B cell (primary cell): ENCODE results near the gene RASGEF1C. TPM values are rescaled to one million over a fixed set of nuclear protein-coding genes. Genes with fewer than 3 reads are reported as not detected.

ENCODE experiments used
- ATAC-seq: fragments of 200-7000 bp; cut with Tn5 transposase; one replicate; pipeline ENCODE4 v1.10.0; 2021; ENCODE audit warnings: low read depth, mild to moderate bottlenecking, moderate number of reproducible peaks, moderate library complexity
- CTCF ChIA-PET: fragments of 350-600 bp; sonication (Branson Sonifier 250); formaldehyde crosslinking; loops from one replicate; lab custom pipeline; 2021; ENCODE audit warnings: antibody characterized with exemption, inconsistent platforms; lab: Charles Lee
- POLR2A ChIA-PET: fragments of 350-600 bp; sonication (Branson Sonifier 250); formaldehyde crosslinking; loops from one replicate; lab custom pipeline; 2021; ENCODE audit warnings: antibody characterized with exemption; lab: Charles Lee
- DNase-seq: peaks from one replicate; pipeline ENCODE4 v3.0.0; 2013
- H2AFZ ChIP-seq: 2 replicates; pipeline ENCODE4 v1.6.1; 2012; ENCODE audit warnings: mild to moderate bottlenecking, low read depth, low read length; ENCODE audit not compliant: insufficient read depth, poor library complexity, severe bottlenecking
- H3K27ac ChIP-seq, 2 donors: 1 replicate in 1 of 2; 2 replicates in 1 of 2; pipeline ENCODE4 v1.5.1; 2012 to 2013; ENCODE audit warnings: low read length in 2 of 2, mild to moderate bottlenecking in 2 of 2, moderate library complexity in 1 of 2
- H3K27me3 ChIP-seq, 4 experiments: fragments of 200-600 bp in 1 of 4; sonication (generic) in 1 of 4; replicated peaks in 1 of 4; 1 replicate in 2 of 4; 2 replicates in 2 of 4; pipeline versions ENCODE4 v1.6.1 to v1.7.0; 2013 to 2016; ENCODE audit warnings: low read length in 3 of 4, mild to moderate bottlenecking in 2 of 4, mixed read lengths in 1 of 4, moderate library complexity in 1 of 4; ENCODE audit not compliant: insufficient read depth in 4 of 4, control insufficient read depth in 3 of 4; ENCODE audit errors: control extremely low read depth in 1 of 4
- H3K36me3 ChIP-seq, 2 experiments: replicated peaks in 1 of 2; 1 replicate in 1 of 2; 2 replicates in 1 of 2; pipeline versions ENCODE4 v1.6.1 to v1.7.1; 2013; ENCODE audit warnings: low read length in 1 of 2; ENCODE audit not compliant: insufficient read depth in 2 of 2, control insufficient read depth in 1 of 2; ENCODE audit errors: control extremely low read depth in 1 of 2, extremely low read depth in 1 of 2
- H3K4me1 ChIP-seq, 2 donors: fragments of 200-600 bp in 1 of 2; sonication (generic) in 1 of 2; 1 replicate in 1 of 2; 2 replicates in 1 of 2; pipeline versions ENCODE4 v1.5.1 to v1.6.1; 2013 to 2017; ENCODE audit warnings: low read length in 2 of 2; ENCODE audit not compliant: control insufficient read depth in 2 of 2, insufficient read depth in 2 of 2
- H3K4me2 ChIP-seq: replicated peaks from 2 replicates; pipeline ENCODE3; 2012; ENCODE audit warnings: mild to moderate bottlenecking, low read depth, low read length; ENCODE audit not compliant: poor library complexity, severe bottlenecking
- H3K4me3 ChIP-seq, 5 experiments: fragments of 200-600 bp in 1 of 5; sonication (generic) in 1 of 5; 1 replicate in 3 of 5; 2 replicates in 2 of 5; pipeline versions ENCODE4 v1.5.1 to v1.7.0; 2011 to 2016; ENCODE audit warnings: low read length in 4 of 5, mild to moderate bottlenecking in 4 of 5, low read depth in 2 of 5, control low read depth in 1 of 5, moderate library complexity in 1 of 5; ENCODE audit not compliant: insufficient read depth in 1 of 5; ENCODE audit errors: control extremely low read depth in 1 of 5, extremely low read depth in 1 of 5
- H3K79me2 ChIP-seq: fragments of 200-600 bp; sonication (generic); one replicate; pipeline ENCODE4 v1.6.0; 2016; ENCODE audit warnings: low read length; ENCODE audit not compliant: control insufficient read depth, insufficient read depth
- H3K9ac ChIP-seq: fragments of 200-600 bp; sonication (generic); 2 replicates; pipeline ENCODE4 v1.6.1; 2017; ENCODE audit warnings: mild to moderate bottlenecking, low read length, moderate library complexity
- H3K9me3 ChIP-seq, 3 donors: one replicate each; pipeline versions ENCODE4 v1.6.1 to v1.7.1; 2013; ENCODE audit warnings: low read length in 2 of 3; ENCODE audit not compliant: control insufficient read depth in 2 of 3, insufficient read depth in 1 of 3; ENCODE audit errors: control extremely low read depth in 1 of 3
- H4K20me1 ChIP-seq: 2 replicates; pipeline ENCODE4 v1.6.0; 2012; ENCODE audit warnings: mild to moderate bottlenecking, low read length; ENCODE audit not compliant: insufficient read depth, control insufficient read depth, poor library complexity, severe bottlenecking
- H3K27ac Mint-ChIP-seq: one replicate; pipeline ENCODE4 v1.8.0; 2021; ENCODE audit warnings: mixed read lengths
- H3K27me3 Mint-ChIP-seq: one replicate; pipeline ENCODE4 v1.8.0; 2021; ENCODE audit warnings: mixed read lengths
- H3K4me1 Mint-ChIP-seq: one replicate; pipeline ENCODE4 v1.8.0; 2021; ENCODE audit warnings: mixed read lengths
- H3K4me3 Mint-ChIP-seq: one replicate; pipeline ENCODE4 v1.8.0; 2021; ENCODE audit warnings: mixed read lengths
- H3K9me3 Mint-ChIP-seq: one replicate; pipeline ENCODE4 v1.8.0; 2022; ENCODE audit warnings: mixed read lengths; ENCODE audit not compliant: insufficient read depth
- CTCF ChIP-seq: fragments of 200-600 bp; IDR thresholded peaks from one replicate; pipeline ENCODE4 v1.8.0; 2022; ENCODE audit warnings: antibody characterized with exemption, mild to moderate bottlenecking
- EZH2 ChIP-seq: IDR thresholded peaks from 2 replicates; pipeline ENCODE4 v1.6.1; 2012; ENCODE audit warnings: borderline replicate concordance, low read depth, mild to moderate bottlenecking, moderate library complexity, low read length; ENCODE audit not compliant: insufficient read depth, poor library complexity, severe bottlenecking
- WGBS: methylation state at CpG from one replicate; pipeline ENCODE4 v1.1.5; 2013; ENCODE audit warnings: missing lambda C conversion rate; ENCODE audit not compliant: insufficient coverage; 5-methylcytosine and 5-hydroxymethylcytosine counted together
- intact Hi-C: fragments of 100-400 bp; cut with micrococcal nuclease; formaldehyde crosslinking; loops from one replicate; pipeline ENCODE4 v1.10.0; 2022
- polyA plus RNA-seq: library from polyadenylated mRNA; depleted of rRNA; stranded (reverse); fragments of >200 nt; gene quantifications from 2 replicates; pipeline ENCODE4 v1.2.3, GENCODE V29; 2012
- total RNA-seq, 2 donors: library from RNA; stranded (reverse); fragments of 120-200 nt in 1 of 2; gene quantifications; 1 replicate in 1 of 2; 2 replicates in 1 of 2; pipeline versions ENCODE4 v1.2.3 to v1.2.4, GENCODE V29; 2013 to 2022

Gene RASGEF1C
- total and polyA plus RNA-seq, 2 donors (not counting 1 experiment from before 2014, with no cell fraction given), result not detected

DNA sequence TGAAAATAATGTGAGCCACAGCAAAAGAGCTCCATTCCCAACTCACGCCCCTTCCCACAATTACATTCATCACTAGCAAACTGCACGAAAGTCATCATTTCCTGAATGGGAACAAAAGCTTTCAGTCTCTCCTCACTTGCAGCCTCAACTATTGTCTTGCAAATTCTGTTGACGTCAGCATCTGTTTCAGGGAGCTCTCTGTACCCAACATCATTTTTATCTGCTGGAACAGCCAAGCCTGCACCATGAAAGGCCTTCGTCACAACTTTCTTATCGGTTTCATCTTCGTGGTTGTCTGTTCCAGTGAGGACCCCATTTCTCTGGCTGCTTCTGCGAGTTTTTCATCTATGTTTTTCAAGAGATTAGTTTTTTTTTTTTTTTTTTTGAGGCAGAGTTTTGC lies 123.2 kb downstream of the RASGEF1C start:
- Histone ChIP-seq H3K4me2 (no peak overlapping the region), H3K9me3 (peaks cover 0 to 6% (median 2%) of the 10 kb centered on the region in 3 donors), H4K20me1 (no peaks in the 10 kb centered on the region), H3K79me2 (no peaks in the 10 kb centered on the region), H3K36me3 (no peaks in the 10 kb centered on the region), H3K27ac (no peak overlapping the region), H3K27me3 (peaks cover 0 to 14% (median 1%) of the 10 kb centered on the region in 4 experiments), H3K4me1 (peaks cover 0 to 5% of the 10 kb centered on the region in 2 donors), H3K9ac (no peak overlapping the region), H3K4me3 (no peak overlapping the region), H2AFZ (no peak overlapping the region)
- intact Hi-C loops, result no loop called here
- no peak for ATAC-seq
- WGBS, result 89% methylated on average over 4 of the region's 7 CpGs
- peaks cover 20% of the 10 kb centered on the region for H3K27me3 Mint-ChIP-seq
- no peak for TF ChIP-seq EZH2
- no peak for TF ChIP-seq CTCF
- ChIA-PET CTCF (no interaction called here), POLR2A (no interaction called here)
- DNase-seq, result no peak
- peaks cover 5% of the 10 kb centered on the region for H3K4me1 Mint-ChIP-seq
- H3K9me3 Mint-ChIP-seq, result no peaks in the 10 kb centered on the region
- no peak overlapping the region for H3K4me3 Mint-ChIP-seq
- no peak overlapping the region for H3K27ac Mint-ChIP-seq

- Mint-ChIP-seq H3K27ac (no peak overlapping the region), H3K27me3 (peaks cover 24% of the 10 kb centered on the region), H3K4me1 (peaks cover 6% of the 10 kb centered on the region), H3K9me3 (no peaks in the 10 kb centered on the region), H3K4me3 (no peak overlapping the region)
- no peak overlapping the region for H3K27ac ChIP-seq
- DNase-seq (no peak), ATAC-seq (no peak)
- H3K79me2 ChIP-seq, result no peaks in the 10 kb centered on the region
- no peaks in the 10 kb centered on the region for H3K36me3 ChIP-seq
- WGBS, result 31% methylated on average over 6 of the region's 13 CpGs
- H4K20me1 ChIP-seq, result no peaks in the 10 kb centered on the region
- no peak overlapping the region for H3K4me3 ChIP-seq
- CTCF ChIA-PET, result no interaction called here
- peaks cover 0 to 14% (median 3%) of the 10 kb centered on the region in 3 donors for H3K9me3 ChIP-seq
- no peak overlapping the region for H3K4me2 ChIP-seq
- H3K4me1 ChIP-seq, result peaks cover 0 to 4% of the 10 kb centered on the region in 2 donors
- POLR2A ChIA-PET, result no interaction called here
- H2AFZ ChIP-seq, result no peak overlapping the region
- no peak overlapping the region for H3K9ac ChIP-seq
- intact Hi-C loops, result no loop called here
- peaks cover 0 to 23% (median 5%) of the 10 kb centered on the region in 4 experiments for H3K27me3 ChIP-seq
- TF ChIP-seq EZH2 (no peak), CTCF (no peak)
Observed at GRCh38 chr5:180084638-180085561, 124.1 kb downstream of the RASGEF1C start.
